OCI-LY7 (cell line): ENCODE results near the gene CDYL. TPM values are rescaled to one million over a fixed set of nuclear protein-coding genes. Genes with fewer than 3 reads are reported as not detected.

Experiments used
- BruUV-seq: library from RNA; stranded (reverse); fragments of 400-500 nt; replicated peaks from 2 replicates; lab custom pipeline; 2021; lab: Mats Ljungman, UMichigan
- CTCF ChIA-PET: fragments of 300-600 bp; sonication (Branson Sonifier 250); formaldehyde crosslinking; loops from one replicate; lab custom pipeline; 2022; ENCODE audit warnings: antibody characterized with exemption; ENCODE audit not compliant: unreplicated experiment; lab: Charles Lee
- POLR2A ChIA-PET: fragments of 300-600 bp; sonication (Branson Sonifier 250); formaldehyde crosslinking; loops from one replicate; lab custom pipeline; 2022; ENCODE audit warnings: antibody characterized with exemption; lab: Charles Lee
- DNase-seq: peaks from one replicate; pipeline ENCODE4 v3.0.0-alpha.2; 2015; ENCODE audit warnings: low spot score
- H2AFZ ChIP-seq: fragments of 200-600 bp; sonication (generic), shearing (Covaris generic); 2 replicates; pipeline ENCODE4 v1.6.1; 2014; ENCODE audit warnings: mild to moderate bottlenecking, antibody characterized with exemption, low read length, moderate library complexity
- H3K27ac ChIP-seq: fragments of 200-600 bp; sonication (generic); 2 replicates; pipeline ENCODE4 v1.5.1; 2014; ENCODE audit warnings: mixed run types, low read depth, mild to moderate bottlenecking, moderate library complexity, low read length, inconsistent platforms; ENCODE audit not compliant: poor library complexity, severe bottlenecking
- H3K36me3 ChIP-seq: fragments of 200-600 bp; sonication (generic); 2 replicates; pipeline ENCODE4 v1.6.1; 2014; ENCODE audit warnings: mild to moderate bottlenecking, antibody characterized with exemption, low read length, moderate library complexity, mixed read lengths; ENCODE audit not compliant: insufficient read depth
- H3K4me1 ChIP-seq: fragments of 200-600 bp; sonication (generic); 2 replicates; pipeline ENCODE4 v1.5.1; 2014; ENCODE audit warnings: mild to moderate bottlenecking, low read length; ENCODE audit not compliant: insufficient read depth, poor library complexity, severe bottlenecking
- H3K4me2 ChIP-seq: fragments of 200-600 bp; sonication (generic); 2 replicates; pipeline ENCODE4 v1.6.1; 2014; ENCODE audit warnings: mild to moderate bottlenecking, low read length
- H3K4me3 ChIP-seq: fragments of 200-600 bp; sonication (generic); 2 replicates; pipeline ENCODE4 v1.5.1; 2014; ENCODE audit warnings: mild to moderate bottlenecking, low read depth, low read length; ENCODE audit not compliant: poor library complexity, severe bottlenecking
- H3K79me2 ChIP-seq: fragments of 200-600 bp; sonication (generic); 2 replicates; pipeline ENCODE4 v1.6.1; 2016; ENCODE audit warnings: low read depth, mild to moderate bottlenecking, low read length, moderate library complexity, mixed read lengths; ENCODE audit not compliant: insufficient read depth
- H3K9me2 ChIP-seq: fragments of 200-600 bp; sonication (generic); 2 replicates; pipeline ENCODE4 v1.6.1; 2016; ENCODE audit warnings: mild to moderate bottlenecking, low read length, mixed read lengths; ENCODE audit not compliant: insufficient read depth
- H3K9me3 ChIP-seq: fragments of 200-600 bp; sonication (generic); 2 replicates; pipeline ENCODE4 v1.6.1; 2014; ENCODE audit warnings: mild to moderate bottlenecking, mixed run types, low read length, mixed read lengths
- H4K20me1 ChIP-seq: fragments of 200-600 bp; sonication (generic); 2 replicates; pipeline ENCODE4 v1.6.1; 2014; ENCODE audit warnings: mild to moderate bottlenecking, antibody characterized with exemption, low read length, moderate library complexity, mixed read lengths; ENCODE audit not compliant: insufficient read depth
- CTCF ChIP-seq: fragments of 200-600 bp; sonication (generic); conservative IDR thresholded peaks from 2 replicates; pipeline ENCODE4 v1.5.1; 2014; ENCODE audit warnings: mild to moderate bottlenecking, antibody characterized with exemption, low read length, moderate library complexity, mixed read lengths
- EZH2phosphoT487 ChIP-seq: fragments of 200-600 bp; sonication (generic); IDR thresholded peaks from 2 replicates; pipeline ENCODE4 v1.6.1; 2018; ENCODE audit warnings: low read depth, borderline replicate concordance, mild to moderate bottlenecking, mixed run types, antibody characterized with exemption, low read length, moderate library complexity, mixed read lengths
- intact Hi-C: fragments of 100-400 bp; cut with micrococcal nuclease; formaldehyde crosslinking; loops from one replicate; pipeline ENCODE4 v1.10.0; 2022; ENCODE audit not compliant: unreplicated experiment
- total RNA-seq, 2 experiments: library from RNA; depleted of rRNA in 1 of 2; stranded (reverse); fragments of >200 nt in 1 of 2; shearing (Covaris generic) in 1 of 2; gene quantifications; 2 replicates each; pipeline ENCODE4 v1.2.3, GENCODE V29; 2014 to 2022

The CDYL gene
- total RNA-seq, 2 experiments from 2014 or later = 33.6 to 76.4 TPM

DNA sequence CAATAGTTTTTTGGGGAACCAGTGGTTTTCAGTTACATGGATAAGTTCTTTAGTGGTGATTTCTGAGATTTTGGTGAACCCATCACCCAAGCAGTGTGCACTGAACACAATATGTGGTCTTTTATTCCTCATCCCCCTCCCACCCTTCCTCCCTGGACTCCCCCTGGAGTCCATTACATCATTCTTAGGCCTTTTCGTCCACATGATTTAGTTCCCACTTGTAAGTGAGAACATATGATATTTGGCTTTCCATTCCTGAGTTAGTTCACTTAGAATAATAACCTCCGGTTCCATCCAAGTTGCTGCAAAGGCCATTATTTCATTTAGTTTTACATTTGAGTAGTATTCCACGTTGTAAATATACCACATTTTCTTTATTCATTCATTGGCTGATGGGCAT lies 199.3 kb downstream of the CDYL start:
- intact Hi-C loops = no loop called here
- no peak overlapping the region for H3K4me2 ChIP-seq
- H3K36me3 ChIP-seq = no peaks in the 10 kb centered on the region
- no peak for TF ChIP-seq EZH2phosphoT487
- TF ChIP-seq CTCF = no peak
- H4K20me1 ChIP-seq = no peaks in the 10 kb centered on the region
- H2AFZ ChIP-seq = no peak overlapping the region
- no peak overlapping the region for H3K27ac ChIP-seq
- ChIA-PET CTCF (no interaction called here), POLR2A (interaction anchor here (0.6 kb wide), 1 partner anchor 250 kb away, joined by 3 read pairs; no protein-coding TSS in a partner anchor)
- BruUV-seq = no TSS peak
- DNase-seq = no peak
- no peak overlapping the region for H3K4me3 ChIP-seq
- no peaks in the 10 kb centered on the region for H3K79me2 ChIP-seq
- H3K4me1 ChIP-seq = no peaks in the 10 kb centered on the region
- H3K9me3 ChIP-seq = no peaks in the 10 kb centered on the region
- no peaks in the 10 kb centered on the region for H3K9me2 ChIP-seq

DNA sequence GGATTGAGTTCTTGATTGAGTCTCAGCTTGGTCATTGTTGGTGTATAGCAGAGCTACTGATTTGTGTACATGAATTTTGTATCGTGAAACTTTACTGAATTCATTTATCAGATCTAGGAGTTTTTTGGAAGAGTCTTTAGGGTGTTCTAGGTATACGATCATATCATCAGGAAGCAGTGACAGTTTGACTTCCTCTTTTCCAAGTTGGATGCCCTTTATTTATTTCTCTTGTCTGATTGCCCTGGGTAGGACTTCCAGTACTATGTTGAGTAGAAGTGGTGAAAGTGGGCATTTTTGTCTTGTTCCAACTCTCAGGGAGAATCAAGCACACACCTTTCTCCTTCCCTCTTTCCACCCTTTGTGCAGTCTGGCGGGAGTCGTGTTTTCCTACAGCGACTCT lies 201.3 kb downstream of the CDYL start:
- no peaks in the 10 kb centered on the region for H3K9me3 ChIP-seq
- no peaks in the 10 kb centered on the region for H3K79me2 ChIP-seq
- DNase-seq = no peak
- no peak overlapping the region for H3K4me2 ChIP-seq
- H3K9me2 ChIP-seq = no peaks in the 10 kb centered on the region
- ChIA-PET CTCF (no interaction called here), POLR2A (interaction anchor here (0.9 kb wide), 1 partner anchor 10 kb away, joined by 4 read pairs; no protein-coding TSS in a partner anchor)
- no peaks in the 10 kb centered on the region for H4K20me1 ChIP-seq
- no peak for TF ChIP-seq CTCF
- TF ChIP-seq EZH2phosphoT487 = no peak
- no peaks in the 10 kb centered on the region for H3K36me3 ChIP-seq
- H3K27ac ChIP-seq = no peak overlapping the region
- no peak overlapping the region for H3K4me3 ChIP-seq
- H3K4me1 ChIP-seq = no peaks in the 10 kb centered on the region
- BruUV-seq = no TSS peak
- no peak overlapping the region for H2AFZ ChIP-seq
- intact Hi-C loops = no loop called here

GRCh38 chr6:4979426-4979825 lies 203.2 kb downstream of the CDYL start:
- CTCF ChIA-PET = no interaction called here
- intact Hi-C loops = no loop called here
- no peak overlapping the region for H3K4me3 ChIP-seq

More at GRCh38 chr6:4979426-4979825, 203.2 kb downstream of the CDYL start:
- H3K36me3 ChIP-seq = no peaks in the 10 kb centered on the region
- no peaks in the 10 kb centered on the region for H3K79me2 ChIP-seq
- TF ChIP-seq EZH2phosphoT487 = no peak
- TF ChIP-seq CTCF = no peak
- H3K4me1 ChIP-seq = no peaks in the 10 kb centered on the region
- H3K4me2 ChIP-seq = no peak overlapping the region
- no peaks in the 10 kb centered on the region for H3K9me2 ChIP-seq
- no peak for DNase-seq
- BruUV-seq = no TSS peak
- no peaks in the 10 kb centered on the region for H3K9me3 ChIP-seq
- no peaks in the 10 kb centered on the region for H4K20me1 ChIP-seq
- H2AFZ ChIP-seq = no peak overlapping the region
- H3K27ac ChIP-seq = no peak overlapping the region
- POLR2A ChIA-PET = no interaction called here
